SK-N-SH (cell line): ENCODE measurements around the gene ZC2HC1C. TPM values are rescaled to one million over a fixed set of nuclear protein-coding genes. Genes with fewer than 3 reads are reported as not detected.

Source experiments
- CTCF ChIA-PET: fragments of 300-600, 350-600 bp; formaldehyde crosslinking; extraction: SDS; loops from one replicate; lab custom pipeline; 2021; lab: Yijun Ruan, JAX
- POLR2A ChIA-PET: fragments of 350-600 bp; sonication (Branson Sonifier 250); formaldehyde crosslinking; extraction: SDS; loops from one replicate; lab custom pipeline; 2020; ENCODE audit warnings: antibody characterized with exemption, inconsistent platforms; lab: Yijun Ruan, JAX
- DNase-seq: peaks from one replicate; pipeline ENCODE4 v3.0.0; 2012
- H2AFZ ChIP-seq: fragments of 200-600 bp; sonication (generic); 2 replicates; pipeline ENCODE4 v1.8.1; 2016; ENCODE audit warnings: antibody characterized with exemption, mild to moderate bottlenecking, low read depth
- H3F3A ChIP-seq: fragments of 200-600 bp; sonication (generic); replicated peaks from 2 replicates; pipeline ENCODE3; 2016; ENCODE audit warnings: antibody characterized with exemption, mild to moderate bottlenecking; ENCODE audit not compliant: insufficient read depth
- H3K27ac ChIP-seq, 2 experiments: fragments of 200-500 bp in 1 of 2; fragments of 200-600 bp in 1 of 2; sonication (Bioruptor generic) in 1 of 2; sonication (generic), shearing (Covaris generic) in 1 of 2; 2 replicates each; pipeline versions ENCODE4 v1.5.1 to v1.6.1; 2014 to 2016; ENCODE audit warnings: low read depth in 2 of 2, inconsistent platforms in 1 of 2, low read length in 1 of 2, mild to moderate bottlenecking in 1 of 2, mixed read lengths in 1 of 2
- H3K27me3 ChIP-seq: fragments of 200-600 bp; sonication (generic), shearing (Covaris generic); 2 replicates; pipeline ENCODE4 v1.6.1; 2016; ENCODE audit warnings: mixed run types; ENCODE audit not compliant: insufficient read depth
- H3K36me3 ChIP-seq, 2 experiments: fragments of 200-500 bp in 1 of 2; fragments of 200-600 bp in 1 of 2; sonication (Bioruptor generic) in 1 of 2; sonication (generic) in 1 of 2; replicated peaks in 1 of 2; 2 replicates each; pipeline versions ENCODE3 to v1.5.1; 2014 to 2016; ENCODE audit warnings: low read length in 1 of 2, mild to moderate bottlenecking in 1 of 2; ENCODE audit not compliant: insufficient read depth in 2 of 2, control insufficient read depth in 1 of 2
- H3K4me1 ChIP-seq, 2 experiments: fragments of 200-500 bp in 1 of 2; fragments of 200-600 bp in 1 of 2; sonication (Bioruptor generic) in 1 of 2; sonication (generic), shearing (Covaris generic) in 1 of 2; 2 replicates each; pipeline versions ENCODE4 v1.5.1 to v1.6.1; 2014 to 2016; ENCODE audit warnings: low read depth in 1 of 2, low read length in 1 of 2, mixed run types in 1 of 2; ENCODE audit not compliant: insufficient read depth in 2 of 2, control insufficient read depth in 1 of 2
- H3K4me2 ChIP-seq: fragments of 200-600 bp; sonication (generic), shearing (Covaris generic); 2 replicates; pipeline ENCODE4 v1.6.1; 2017; ENCODE audit warnings: mixed run types
- H3K4me3 ChIP-seq, 2 experiments: fragments of 200-500 bp in 1 of 2; fragments of 200-600 bp in 1 of 2; sonication (Bioruptor generic) in 1 of 2; sonication (generic), shearing (Covaris generic) in 1 of 2; 2 replicates each; pipeline versions ENCODE4 v1.5.1 to v1.8.1; 2014 to 2016; ENCODE audit warnings: low read depth in 2 of 2, inconsistent platforms in 1 of 2, low read length in 1 of 2, mild to moderate bottlenecking in 1 of 2, mixed read lengths in 1 of 2, moderate library complexity in 1 of 2
- H3K79me2 ChIP-seq: fragments of 200-600 bp; sonication (generic); 2 replicates; pipeline ENCODE4 v1.8.1; 2017; ENCODE audit warnings: mild to moderate bottlenecking; ENCODE audit not compliant: insufficient read depth
- H3K9ac ChIP-seq: fragments of 200-600 bp; sonication (generic); 2 replicates; pipeline ENCODE4 v1.6.1; 2017; ENCODE audit warnings: mixed run types
- H3K9me2 ChIP-seq: fragments of 200-600 bp; sonication (generic); 2 replicates; pipeline ENCODE4 v1.6.1; 2017; ENCODE audit warnings: mixed run types
- H3K9me3 ChIP-seq: fragments of 200-600 bp; sonication (generic); 2 replicates; pipeline ENCODE4 v1.6.1; 2017; ENCODE audit warnings: mixed run types, mild to moderate bottlenecking, moderate library complexity
- H4K20me1 ChIP-seq: fragments of 200-600 bp; sonication (generic); 2 replicates; pipeline ENCODE4 v1.6.1; 2017; ENCODE audit warnings: mild to moderate bottlenecking, mixed run types; ENCODE audit not compliant: insufficient read depth
- CHD2 ChIP-seq: fragments of 150-350 bp; IDR thresholded peaks from 2 replicates; pipeline ENCODE4 v1.6.1; 2018; ENCODE audit warnings: low read length; ENCODE audit not compliant: partially characterized antibody
- CTCF ChIP-seq: fragments of 200-600 bp; sonication (generic); IDR thresholded peaks from 2 replicates; pipeline ENCODE4 v1.6.1; 2017; ENCODE audit warnings: antibody characterized with exemption, mild to moderate bottlenecking, moderate library complexity
- ELF1 ChIP-seq: IDR thresholded peaks from 2 replicates; pipeline ENCODE4 v1.4.0; 2012
- FOSL2 ChIP-seq: IDR thresholded peaks from 2 replicates; pipeline ENCODE4 v1.4.0; 2012; ENCODE audit warnings: low read depth, mild to moderate bottlenecking, moderate library complexity, borderline replicate concordance
- FOXM1 ChIP-seq: IDR thresholded peaks from 2 replicates; pipeline ENCODE4 v1.4.0; 2012; ENCODE audit warnings: low read depth, mild to moderate bottlenecking
- JUND ChIP-seq: IDR thresholded peaks from 2 replicates; pipeline ENCODE4 v1.4.0; 2012
- MAX ChIP-seq: IDR thresholded peaks from 2 replicates; pipeline ENCODE4 v1.4.0; 2012; ENCODE audit warnings: low read depth
- MXI1 ChIP-seq: IDR thresholded peaks from 2 replicates; pipeline ENCODE4 v1.6.1; 2012; ENCODE audit warnings: mild to moderate bottlenecking, low read depth, low read length, improper control_type of control experiment
- NRF1 ChIP-seq: IDR thresholded peaks from 2 replicates; pipeline ENCODE4 v1.6.1; 2012; ENCODE audit warnings: low read depth, mild to moderate bottlenecking, low read length
- PBX3 ChIP-seq: IDR thresholded peaks from 2 replicates; pipeline ENCODE4; 2012
- POLR2AphosphoS5 ChIP-seq: IDR thresholded peaks from 2 replicates; pipeline ENCODE4 v1.6.1; 2012; ENCODE audit warnings: low read depth, low read length
- SIN3A ChIP-seq: IDR thresholded peaks from 2 replicates; pipeline ENCODE4 v1.6.1; 2012; ENCODE audit warnings: low read depth, mild to moderate bottlenecking, low read length, moderate library complexity, borderline replicate concordance
- SMC3 ChIP-seq: IDR thresholded peaks from 2 replicates; pipeline ENCODE4 v1.6.1; 2012; ENCODE audit warnings: low read depth, low read length, improper control_type of control experiment
- TAF1 ChIP-seq: IDR thresholded peaks from 2 replicates; pipeline ENCODE4 v1.6.1; 2012; ENCODE audit warnings: low read depth, mild to moderate bottlenecking, low read length, moderate library complexity, borderline replicate concordance
- USF1 ChIP-seq: IDR thresholded peaks from 2 replicates; pipeline ENCODE4 v1.4.0; 2012; ENCODE audit warnings: low read depth, borderline replicate concordance
- USF2 ChIP-seq: fragments of 150-350 bp; IDR thresholded peaks from 2 replicates; pipeline ENCODE4 v1.6.1; 2017; ENCODE audit warnings: antibody characterized with exemption, low read length, low read depth, borderline replicate concordance
- YY1 ChIP-seq: IDR thresholded peaks from 2 replicates; pipeline ENCODE4 v1.4.0; 2012; ENCODE audit warnings: low read depth, mild to moderate bottlenecking
- ZBTB33 ChIP-seq: IDR thresholded peaks from 2 replicates; pipeline ENCODE4 v1.4.0; 2012; ENCODE audit warnings: low read depth, borderline replicate concordance
- WGBS: methylation state at CpG from one replicate; pipeline ENCODE4 v1.1.6; 2017; ENCODE audit warnings: low lambda C conversion rate; 5-methylcytosine and 5-hydroxymethylcytosine counted together
- polyA plus RNA-seq, 3 experiments: library from polyadenylated mRNA; depleted of rRNA; stranded (reverse); fragments of >200 nt; gene quantifications; 2 replicates each; pipeline ENCODE4 v1.2.3, GENCODE V29; 2012

ZC2HC1C gene
- polyA plus RNA-seq, 1 of the 3 experiments (the other 2 are of a cell fraction), result 1.2 TPM

- TF ChIP-seq SIN3A (0 out of 2 replicates have a peak, but pooled peaks have one; percentile 46), POLR2AphosphoS5 (peak; percentile 76; the same call in 1 of the 2 replicates), FOXM1 (no peak), MAX (peak; percentile 69), MXI1 (peak; percentile 76; the same call in 1 of the 2 replicates), JUND (no peak), FOSL2 (no peak), TAF1 (peak; percentile 52), ELF1 (peak; percentile 75), USF2 (no peak), CTCF (0 out of 2 replicates have a peak, but pooled peaks have one; percentile 7), CHD2 (peak; percentile 74)
- TF ChIP-seq, all 33 proteins: peak for 12
These were observed 5.8 kb upstream of the ZC2HC1C start, which contains the start of gene ACYP1 (continued) for GRCh38 chr14:75063491-75064204.

GRCh38 chr14:75064205-75064567, 5.3 kb upstream of the ZC2HC1C start:
- DNase-seq, result no peak
- Histone ChIP-seq H2AFZ (peak overlapping the region; percentile 75), H3K4me2 (peak overlapping the region; percentile 92), H3K36me3 (peaks cover 0 to 13% of the 10 kb centered on the region in 2 experiments), H3F3A (peaks cover 26% of the 10 kb centered on the region), H3K9me3 (0 out of 2 replicates have a peak, but pooled peaks cover 5% of the 10 kb centered on the region), H3K27ac (peak overlapping the region in 1 of 2 experiments; percentile 5; a peak in 1 of 4 replicates), H3K4me1 (peaks cover 0 to 8% of the 10 kb centered on the region in 2 experiments; a peak in 1 of 4 replicates), H3K9ac (peak overlapping the region; percentile 69; the same call in 1 of the 2 replicates), H3K9me2 (no peaks in the 10 kb centered on the region), H3K79me2 (peaks cover 54% of the 10 kb centered on the region), H3K27me3 (no peaks in the 10 kb centered on the region), H3K4me3 (peak overlapping the region; percentile 71 to 78), H4K20me1 (no peaks in the 10 kb centered on the region)
- no peak for TF ChIP-seq USF2
- TF ChIP-seq FOSL2, result no peak
- no peak for TF ChIP-seq MAX
- TF ChIP-seq SMC3, result no peak
- no peak for TF ChIP-seq USF1
- no peak for TF ChIP-seq FOXM1
- TF ChIP-seq YY1, result no peak
- TF ChIP-seq ZBTB33, result no peak
- TF ChIP-seq NRF1, result no peak
- no peak for TF ChIP-seq PBX3
- ChIA-PET CTCF (interaction anchor here (0.9 to 5.6 kb wide), 11 partner anchors 10 to 497 kb away, joined by 3 to 26 read pairs (median 4); partner anchors contain the start of gene MLH3), POLR2A (no interaction called here)
- WGBS, result 59% methylated on average over 8 of the region's 8 CpGs
